GM21528 (cell line): ENCODE results near the gene FOXI2.

Source experiments
- ATAC-seq: cut with Tn5 transposase; IDR thresholded peaks from one replicate; pipeline ENCODE4 v1.9.1; 2021; ENCODE audit warnings: mild to moderate bottlenecking, moderate library complexity; ENCODE audit not compliant: unreplicated experiment, low FRiP score

FOXI2 gene

GRCh38 chr10:127736915-127737562, at the start of gene FOXI2:
TSS of gene FOXI2 (plus strand) at chr10:127737185. CDS start at chr10:127737274, 89 bp downstream.
- no peak for ATAC-seq

GRCh38 chr10:127687548-127687947, 49.4 kb upstream of the FOXI2 start:
- ATAC-seq = no peak

- ATAC-seq = no peak
These were observed 46.7 kb upstream of the FOXI2 start for GRCh38 chr10:127690176-127690835.

- ATAC-seq = no peak
These were observed 42.3 kb upstream of the FOXI2 start for GRCh38 chr10:127694580-127695193.

- ATAC-seq = no peak
These were observed 41.6 kb upstream of the FOXI2 start for GRCh38 chr10:127695431-127695830.

GRCh38 chr10:127698886-127699285, 38.1 kb upstream of the FOXI2 start:
- no peak for ATAC-seq

GRCh38 chr10:127699311-127699710, 37.7 kb upstream of the FOXI2 start:
- no peak for ATAC-seq

GRCh38 chr10:127702271-127702670, 34.7 kb upstream of the FOXI2 start:
- no peak for ATAC-seq

- ATAC-seq = no peak
These were observed 21.7 kb upstream of the FOXI2 start for GRCh38 chr10:127715249-127715648.

- no peak for ATAC-seq
These were observed 21.1 kb upstream of the FOXI2 start for GRCh38 chr10:127715782-127716378.

GRCh38 chr10:127720142-127720541, 16.8 kb upstream of the FOXI2 start:
- no peak for ATAC-seq

GRCh38 chr10:127720903-127721302, 16.1 kb upstream of the FOXI2 start:
- no peak for ATAC-seq

- ATAC-seq = no peak
These were observed 2.2 kb upstream of the FOXI2 start for GRCh38 chr10:127734753-127735152.

- no peak for ATAC-seq
These were observed 1.8 kb upstream of the FOXI2 start for GRCh38 chr10:127735156-127735555.

GRCh38 chr10:127735723-127736221, 1.2 kb upstream of the FOXI2 start:
- ATAC-seq = no peak

GRCh38 chr10:127736222-127736914, 617 bp upstream of the FOXI2 start:
- no peak for ATAC-seq

- no peak for ATAC-seq
These were observed 852 bp downstream of the FOXI2 start for GRCh38 chr10:127737563-127738511.

GRCh38 chr10:127738512-127739424, 1.8 kb downstream of the FOXI2 start:
- no peak for ATAC-seq

- ATAC-seq = no peak
These were observed 2.9 kb downstream of the FOXI2 start for GRCh38 chr10:127739908-127740307.
